Stimulated activated naive CD4-positive, alpha-beta T cell treated with Interleukin-2 at 50 U/mL for 16 hours (primary cell): ENCODE results near the gene JRKL.
A peak's percentile ranks its signal among the peaks of the same experiment; 100 is the strongest.

Experiments
- DNase-seq: peaks from one replicate; lab custom pipeline; 2025; lab: John Stamatoyannopoulos, UW

Gene JRKL

DNA sequence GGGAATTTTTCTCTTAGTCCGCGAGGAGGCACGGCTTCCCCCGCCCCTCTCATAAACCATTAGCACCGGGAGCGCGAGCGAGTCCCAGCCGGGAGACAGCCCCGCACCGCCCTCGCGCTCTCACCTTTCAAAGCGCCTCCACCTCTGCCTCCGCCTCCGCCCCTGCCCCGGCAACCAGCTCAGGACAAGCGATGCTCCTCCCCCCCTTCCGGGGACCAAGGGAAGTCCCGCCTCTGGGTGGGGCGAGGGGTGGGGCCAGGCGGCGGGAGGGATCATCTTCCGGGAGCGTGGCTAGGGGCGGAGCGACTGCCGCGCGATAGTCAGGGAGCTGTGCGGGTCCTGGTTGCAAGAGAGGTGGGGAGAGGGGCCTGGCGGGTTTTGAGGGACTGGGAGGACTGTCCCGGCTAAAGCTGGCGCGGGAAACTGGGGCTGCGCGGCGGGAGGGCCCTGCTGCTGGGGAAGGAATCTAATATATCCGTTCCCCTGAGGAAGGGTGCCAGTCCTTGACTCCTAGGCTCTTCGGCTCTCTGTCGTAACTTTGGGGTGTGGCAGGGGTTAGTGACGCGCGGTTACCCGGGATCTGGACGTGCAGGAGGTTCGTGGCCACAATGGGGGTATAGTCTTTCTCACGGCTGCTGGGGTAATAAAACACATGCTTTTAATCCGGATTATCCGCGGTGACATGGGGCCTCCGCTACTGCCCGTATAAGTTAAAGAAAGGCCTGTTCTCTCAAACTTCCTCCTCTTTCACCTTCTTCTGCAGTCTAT lies at the start of gene JRKL, which contains the start of gene CCDC82:
JRKL (plus strand) TSS at position 294 of the 768 bp plus-strand sequence. CDS start 637 bp downstream, outside the sequence.
CCDC82 (minus strand) TSS at position 193 of the 768 bp plus-strand sequence. CDS start 5,165 bp downstream, outside the sequence.
- DNase-seq, result peak; percentile 96

DNA sequence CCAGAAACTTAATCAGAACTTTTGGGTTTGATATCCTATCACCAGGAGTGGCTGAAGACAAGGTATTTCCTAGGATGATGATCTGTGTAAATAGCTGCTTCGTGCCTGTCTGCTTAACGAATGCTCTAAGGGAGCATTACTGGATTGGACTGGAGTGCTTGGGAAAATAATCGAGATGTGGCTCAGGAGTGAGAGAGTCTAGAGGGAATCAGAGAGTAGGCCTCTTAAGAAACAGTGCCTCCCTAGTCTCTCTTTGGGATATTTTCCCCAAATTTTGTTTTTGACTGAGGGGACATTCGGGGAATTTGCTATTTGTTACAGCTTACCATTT lies 49.3 kb upstream of the JRKL start:
- DNase-seq, result no peak

DNA sequence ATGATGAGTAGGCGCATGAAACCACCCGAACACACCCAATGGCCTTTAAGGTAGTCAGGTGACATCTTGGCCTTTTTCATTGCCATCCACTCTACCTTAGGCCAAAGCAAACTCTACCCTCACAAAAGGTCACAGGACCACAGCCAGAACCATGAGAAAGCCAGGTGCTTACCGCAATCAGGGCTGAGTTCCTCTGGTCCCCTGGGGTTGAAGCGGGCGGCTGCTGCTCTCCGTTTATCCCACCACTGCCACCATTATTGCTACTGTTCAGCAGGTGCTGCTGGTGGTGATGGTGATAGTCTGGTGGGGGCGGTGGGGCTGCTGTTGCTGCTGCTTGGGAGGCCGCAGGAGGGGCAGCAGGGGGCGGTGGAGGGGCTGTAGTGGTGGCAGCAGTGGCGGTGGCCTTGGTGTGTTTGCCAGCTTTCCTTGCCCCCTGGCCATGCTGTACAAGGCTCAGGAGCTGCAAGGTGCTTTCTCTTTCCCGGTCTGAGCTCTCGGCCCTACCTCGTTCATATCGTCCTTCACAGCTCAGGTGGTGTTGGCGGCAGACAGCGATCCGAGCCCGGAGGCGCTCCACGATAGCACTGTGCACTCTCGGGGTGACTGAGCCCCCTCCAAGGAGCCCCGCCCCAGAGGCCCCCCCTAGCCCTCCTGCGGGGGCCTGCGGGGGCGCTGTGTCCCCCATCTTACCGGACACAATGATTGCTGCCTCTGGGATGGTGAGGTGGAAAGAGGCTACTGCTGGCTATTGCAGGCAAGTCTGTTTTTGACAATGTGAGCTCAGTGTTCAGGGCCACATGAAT lies 48.4 kb upstream of the JRKL start:
- peak; percentile 64 for DNase-seq

DNA sequence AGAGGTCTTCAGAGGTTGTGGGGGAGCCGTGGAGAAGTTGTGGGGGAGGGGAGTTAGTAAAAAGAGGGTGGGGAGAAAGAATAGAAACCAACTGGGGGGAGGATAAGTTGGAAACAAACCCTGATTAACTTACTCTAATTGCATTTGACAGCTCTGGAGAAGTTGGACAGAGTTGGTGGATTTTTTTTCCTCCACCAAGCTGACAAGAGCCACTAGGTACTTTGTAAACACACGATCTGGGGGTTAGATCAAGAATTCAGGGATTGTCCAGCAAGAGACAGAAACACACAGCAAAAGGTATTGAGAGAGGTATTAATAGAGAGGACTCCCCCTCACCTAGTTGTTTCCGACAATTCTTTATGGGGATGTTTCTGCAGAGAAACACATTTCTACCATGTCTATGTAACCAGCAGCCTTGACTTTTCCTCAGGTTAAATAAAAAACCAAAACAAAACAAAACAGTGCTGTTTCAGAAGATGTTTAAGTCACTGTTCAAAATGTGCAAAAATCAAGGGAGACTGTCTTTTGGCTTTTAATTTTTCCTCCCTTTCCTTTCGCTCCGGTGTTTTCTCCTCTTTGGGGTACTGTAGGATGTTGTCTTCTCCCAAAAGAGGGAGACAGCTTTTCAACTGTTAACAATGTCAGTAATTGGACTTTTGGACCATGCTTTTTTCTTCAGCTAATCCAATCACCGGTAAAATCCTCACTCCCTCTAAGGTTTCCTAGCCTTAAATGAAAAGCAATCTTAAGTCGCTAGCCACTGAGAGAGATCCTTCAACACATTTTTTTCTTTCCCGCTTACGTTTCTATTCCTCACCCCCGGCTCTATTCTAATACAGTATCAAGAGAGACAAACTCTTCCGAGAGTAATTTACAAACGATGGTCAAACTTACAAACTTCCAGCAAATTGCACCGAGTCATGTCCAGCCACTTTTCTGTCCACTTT lies 47.5 kb upstream of the JRKL start:
- DNase-seq, result no peak

DNA sequence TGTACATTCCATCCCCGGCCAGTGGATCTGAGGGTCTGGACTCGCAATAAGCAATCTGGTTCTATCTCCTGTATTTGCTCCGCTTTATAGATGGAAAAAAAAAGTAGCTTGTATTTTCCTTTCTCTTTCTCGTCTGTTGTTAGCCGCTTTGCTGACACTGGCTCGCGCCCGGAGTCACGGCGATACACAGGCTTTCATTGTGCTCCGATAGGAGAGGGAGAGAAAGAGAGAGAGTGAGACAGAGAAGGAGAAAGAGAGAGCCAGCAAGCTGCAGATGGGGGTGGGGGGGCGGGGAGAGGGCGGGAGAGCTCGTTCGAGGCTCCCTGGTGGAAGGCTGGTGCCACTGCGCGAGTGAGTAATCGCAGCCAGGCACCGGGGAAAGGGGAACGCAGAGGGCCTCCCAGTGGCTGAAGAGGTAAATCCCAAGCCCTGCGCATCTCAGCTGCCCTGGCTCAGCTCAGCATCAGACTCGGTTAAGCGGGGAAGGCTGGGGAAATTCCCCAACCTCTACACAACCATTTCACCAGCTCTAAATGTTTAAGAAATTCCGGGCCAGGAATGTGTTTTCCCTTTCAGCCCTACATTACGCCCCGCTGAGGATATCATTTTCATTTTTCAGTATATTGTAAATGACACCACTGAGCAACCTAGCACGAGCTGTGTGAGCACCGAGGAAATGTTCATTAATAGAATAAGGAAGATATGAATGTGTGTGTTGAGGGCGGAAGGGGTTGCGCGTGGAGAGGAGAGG lies 46.7 kb upstream of the JRKL start, which contains the start of gene MAML2:
MAML2 (minus strand) TSS at position 235 of the 751 bp plus-strand sequence. CDS start 1,300 bp downstream, outside the sequence.
- peak; percentile 93 for DNase-seq

DNA sequence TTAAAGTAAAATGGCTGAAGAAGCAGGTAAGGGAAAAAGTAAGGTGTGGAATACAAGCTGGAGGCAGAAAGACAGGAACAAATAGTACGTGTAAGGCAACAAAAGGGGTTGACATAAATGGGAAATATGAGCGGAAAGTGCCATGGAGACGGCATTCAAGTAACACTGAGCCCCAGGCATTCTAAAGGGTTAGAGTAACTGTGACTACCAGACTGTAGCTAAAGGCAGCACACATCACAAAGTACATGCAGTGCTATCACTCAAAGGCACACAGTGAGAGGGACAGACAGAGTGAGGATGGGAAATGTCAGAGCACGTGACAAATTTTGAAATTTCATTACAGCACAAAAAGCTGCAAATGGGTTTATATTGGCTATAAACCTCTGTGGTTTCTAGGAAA lies 33.0 kb upstream of the JRKL start:
- no peak for DNase-seq

DNA sequence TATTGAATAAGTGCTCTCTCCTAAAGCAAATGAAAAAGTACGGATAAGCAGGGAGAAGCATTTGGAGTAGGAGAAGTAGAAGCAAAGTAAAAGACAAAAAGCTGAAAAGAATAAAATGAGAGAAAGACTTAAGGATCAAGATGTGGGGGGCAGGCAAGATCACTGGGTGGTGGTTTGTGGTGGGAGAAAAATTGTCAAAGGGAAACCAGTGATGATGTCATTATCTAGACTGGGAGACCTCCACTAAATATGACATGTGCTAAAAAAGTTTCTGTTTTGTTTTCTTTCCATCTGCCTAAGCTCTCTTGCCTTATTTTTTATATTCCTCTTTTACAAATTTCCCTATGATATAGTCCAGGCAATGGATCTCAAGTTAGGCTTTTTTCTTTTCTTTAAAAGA lies 32.0 kb upstream of the JRKL start:
- no peak for DNase-seq

DNA sequence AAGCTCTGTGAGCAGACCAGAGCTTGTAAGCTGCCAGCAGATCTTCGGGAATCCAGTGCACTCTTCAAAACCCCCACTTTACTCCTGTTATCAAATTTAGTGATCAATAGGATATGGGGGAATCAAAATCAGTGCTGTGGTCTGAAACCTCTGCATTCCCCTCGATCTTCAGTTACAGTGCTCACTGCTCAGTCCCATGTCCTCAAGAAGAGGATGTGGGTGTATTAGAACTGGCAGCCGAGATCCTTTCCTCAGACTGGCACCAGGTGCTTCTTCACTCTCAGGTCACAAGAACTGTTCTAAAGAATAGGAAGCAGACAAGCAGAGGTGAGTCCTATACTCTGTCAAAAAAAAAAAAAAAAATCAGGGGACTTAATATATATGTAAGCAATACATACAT lies 31.5 kb upstream of the JRKL start:
- no peak for DNase-seq

DNA sequence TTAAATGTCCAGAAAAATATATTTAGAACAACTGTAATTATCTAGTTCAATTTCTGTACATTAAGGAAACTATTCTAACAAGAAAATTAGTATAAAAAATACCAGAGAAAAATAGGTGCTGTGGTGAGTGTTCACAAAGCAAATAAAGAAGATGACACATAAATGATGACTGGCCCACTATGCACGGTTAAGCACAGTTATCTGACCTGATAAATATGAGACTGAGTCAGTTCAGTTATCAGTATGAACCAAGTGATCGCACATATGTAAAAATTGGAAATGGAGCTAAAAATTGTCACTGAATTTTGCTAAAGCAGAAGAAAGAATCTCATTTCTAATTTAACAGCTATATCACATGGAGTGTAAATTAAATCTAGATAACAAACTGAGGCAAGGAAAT lies 28.0 kb upstream of the JRKL start:
- no peak for DNase-seq

DNA sequence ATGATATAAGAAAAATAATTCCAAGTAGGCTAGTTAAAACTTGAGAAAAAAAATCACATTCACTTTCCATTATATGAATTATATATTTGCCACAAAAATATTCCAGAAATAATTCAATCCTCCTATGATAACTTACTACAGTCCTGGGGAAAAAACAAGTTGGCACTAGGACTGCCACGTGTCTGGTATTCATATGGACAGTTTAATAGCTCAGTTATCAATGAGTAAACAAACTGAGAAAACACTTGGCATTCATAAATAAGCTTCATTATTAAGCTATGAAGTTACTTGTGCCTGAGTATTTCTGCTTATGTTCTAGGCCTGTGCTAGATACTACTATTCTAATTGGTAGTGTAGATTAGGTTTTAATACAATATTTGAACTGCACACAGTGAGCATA lies 24.3 kb upstream of the JRKL start:
- DNase-seq, result no peak

DNA sequence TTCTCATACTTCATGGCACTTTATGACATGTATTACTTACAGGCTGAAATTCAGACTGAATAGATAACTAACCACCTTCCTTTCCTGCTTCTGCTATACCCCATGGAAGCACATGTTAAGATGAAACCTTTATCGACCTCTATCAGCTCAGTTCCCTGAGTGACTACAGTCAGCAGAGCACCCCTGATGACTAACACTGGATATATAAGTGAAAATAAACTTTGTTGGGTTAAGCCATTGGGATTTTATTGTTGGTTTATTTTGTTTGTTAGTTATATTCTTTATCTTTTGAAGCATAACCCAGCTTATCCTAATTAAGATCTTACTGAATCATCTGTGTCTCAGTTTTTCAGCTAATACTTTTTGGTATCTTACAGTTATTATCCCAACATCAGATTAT lies 23.8 kb upstream of the JRKL start:
- DNase-seq, result no peak

DNA sequence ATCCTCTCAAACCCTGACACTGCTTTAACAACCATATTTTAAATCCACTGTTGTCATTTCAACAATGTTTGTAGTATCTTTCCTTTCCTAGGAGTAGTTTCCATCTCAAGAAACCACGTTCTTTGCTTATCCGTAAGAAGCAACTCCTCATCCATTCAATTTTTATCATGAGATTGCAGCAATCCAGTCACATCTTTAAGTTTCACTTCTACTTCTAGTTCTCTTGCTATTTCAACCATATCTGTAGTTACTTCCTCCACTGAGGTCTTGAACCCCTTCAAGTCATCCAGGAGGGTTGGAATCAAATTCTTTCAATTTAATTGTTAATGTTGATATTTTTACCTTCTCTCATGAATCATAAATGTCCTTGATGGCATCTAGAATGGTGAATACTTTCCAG lies 22.5 kb upstream of the JRKL start:
- DNase-seq, result no peak

DNA sequence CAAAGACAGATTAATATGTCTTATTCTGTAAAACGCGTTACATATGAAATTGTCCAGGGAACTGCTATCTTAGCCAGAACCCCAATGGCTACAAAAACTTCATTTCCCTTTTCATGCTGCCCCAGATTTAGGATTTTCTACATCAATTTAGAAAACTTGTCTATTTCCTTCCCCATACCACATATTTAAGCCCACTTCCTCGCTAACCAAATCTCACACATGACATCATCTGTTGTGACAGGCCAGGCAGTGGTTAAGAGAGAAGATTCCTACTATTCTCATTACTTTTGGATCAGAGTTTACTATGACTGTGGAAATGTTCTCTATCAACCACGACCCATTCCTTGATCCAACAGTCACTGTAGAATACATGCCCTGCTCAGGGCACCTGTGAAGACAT lies 16.0 kb upstream of the JRKL start:
- DNase-seq, result no peak

DNA sequence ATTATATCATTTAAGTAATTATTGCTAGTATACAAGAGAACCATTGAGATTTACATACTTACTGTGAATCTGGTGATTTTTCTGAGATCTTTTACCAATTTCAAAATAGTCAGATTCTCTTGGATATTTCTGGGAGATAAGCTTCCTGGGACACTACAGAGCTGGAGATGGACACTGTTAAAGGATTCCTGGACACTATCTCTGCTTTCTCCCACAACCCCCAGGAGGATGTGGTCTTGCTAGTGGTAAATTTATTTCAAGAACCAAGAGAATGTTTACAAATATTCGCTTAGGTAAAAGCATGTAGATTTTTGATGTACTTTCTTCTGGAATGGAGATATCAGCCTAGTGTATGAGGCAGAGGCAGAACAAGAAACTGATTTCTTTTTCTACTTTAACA lies 13.0 kb upstream of the JRKL start:
- DNase-seq, result no peak

DNA sequence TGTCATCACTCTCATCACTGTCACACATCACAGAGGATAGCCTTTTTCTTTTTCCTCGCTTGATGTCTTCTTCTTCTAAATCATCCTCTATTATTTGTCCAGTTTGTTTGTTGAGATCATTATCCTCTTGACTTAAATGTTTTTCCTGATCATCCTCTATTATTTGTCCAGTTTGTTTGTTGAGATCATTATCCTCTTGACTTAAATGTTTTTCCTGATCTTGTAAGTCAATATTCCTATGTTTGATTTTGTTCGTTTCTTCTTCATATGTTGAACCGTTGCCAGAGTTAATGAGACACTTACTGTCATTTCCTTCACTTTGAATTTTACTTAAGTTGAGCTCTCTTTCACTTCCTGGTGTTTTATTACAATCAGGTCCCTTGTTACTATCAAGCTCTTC lies 5.7 kb upstream of the JRKL start:
- no peak for DNase-seq

DNA sequence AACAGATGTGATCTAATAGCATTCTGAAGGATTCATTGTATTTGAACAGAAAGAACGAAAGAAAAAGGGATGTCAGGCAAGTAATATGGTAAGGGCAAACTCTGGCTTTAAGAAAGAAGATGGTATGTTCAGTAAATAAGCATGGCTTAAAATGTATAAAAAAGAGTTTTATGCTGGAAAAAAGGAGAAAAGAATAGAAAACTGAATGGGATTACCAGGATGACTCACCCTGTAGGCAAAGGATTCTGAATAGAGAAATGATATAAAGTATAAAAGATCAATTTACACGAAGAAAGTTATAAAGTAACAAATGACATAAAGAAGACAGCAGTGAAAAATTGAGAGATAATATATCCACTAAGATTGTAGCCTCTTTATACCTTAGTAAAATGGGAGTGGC lies 4.6 kb upstream of the JRKL start:
- DNase-seq, result no peak

DNA sequence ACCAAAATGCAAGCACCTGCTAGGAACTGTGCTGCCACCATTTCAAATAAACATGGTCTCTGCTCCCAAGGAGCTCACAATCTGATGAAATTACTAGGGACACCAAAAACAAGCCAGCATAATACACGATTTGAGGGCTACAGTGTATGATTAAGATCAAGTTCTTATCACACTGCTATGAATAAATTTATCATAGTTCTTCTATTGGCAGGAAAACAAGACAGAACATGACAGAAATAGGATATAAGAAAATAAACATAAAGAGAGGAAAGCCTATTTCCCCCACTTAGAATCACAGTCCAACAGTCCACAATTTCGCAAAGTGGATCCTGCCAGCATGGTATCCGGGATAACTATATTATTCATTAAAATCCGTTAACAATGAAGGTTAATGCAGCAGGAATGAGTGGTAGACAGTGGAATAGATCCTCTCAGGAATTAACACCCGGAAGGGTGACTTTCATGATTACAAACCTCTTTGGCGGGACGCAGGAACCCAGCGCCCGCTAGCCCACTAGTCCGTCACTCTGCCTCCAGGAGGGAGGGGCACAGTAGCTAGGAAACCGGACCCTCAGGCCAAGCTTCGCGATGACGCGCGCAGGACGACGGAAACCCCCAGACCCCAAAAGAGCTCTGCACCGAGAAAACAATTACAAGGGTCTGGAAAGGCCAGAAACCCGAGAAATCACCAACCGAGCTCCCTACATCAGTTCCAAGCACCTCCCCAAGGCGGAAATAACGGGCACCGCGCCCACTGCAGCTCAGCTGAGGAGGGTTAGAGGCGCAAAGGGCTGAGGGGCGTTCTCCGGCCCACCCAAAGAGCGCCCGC lies 708 bp upstream of the JRKL start:
- DNase-seq, result no peak

DNA sequence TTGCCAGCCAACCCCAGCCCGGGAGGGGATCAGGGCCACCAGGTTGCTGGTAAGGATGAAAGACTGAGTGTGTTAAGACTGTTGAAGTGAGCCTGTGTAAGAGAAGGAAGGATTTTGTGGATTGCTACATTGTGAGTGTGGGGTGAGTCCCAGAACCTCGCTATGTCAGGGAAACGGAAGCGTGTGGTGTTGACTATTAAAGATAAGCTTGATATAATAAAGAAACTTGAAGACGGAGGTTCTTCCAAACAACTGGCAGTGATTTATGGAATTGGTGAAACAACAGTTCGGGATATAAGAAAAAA lies 627 bp downstream of the JRKL start:
- DNase-seq, result no peak

DNA sequence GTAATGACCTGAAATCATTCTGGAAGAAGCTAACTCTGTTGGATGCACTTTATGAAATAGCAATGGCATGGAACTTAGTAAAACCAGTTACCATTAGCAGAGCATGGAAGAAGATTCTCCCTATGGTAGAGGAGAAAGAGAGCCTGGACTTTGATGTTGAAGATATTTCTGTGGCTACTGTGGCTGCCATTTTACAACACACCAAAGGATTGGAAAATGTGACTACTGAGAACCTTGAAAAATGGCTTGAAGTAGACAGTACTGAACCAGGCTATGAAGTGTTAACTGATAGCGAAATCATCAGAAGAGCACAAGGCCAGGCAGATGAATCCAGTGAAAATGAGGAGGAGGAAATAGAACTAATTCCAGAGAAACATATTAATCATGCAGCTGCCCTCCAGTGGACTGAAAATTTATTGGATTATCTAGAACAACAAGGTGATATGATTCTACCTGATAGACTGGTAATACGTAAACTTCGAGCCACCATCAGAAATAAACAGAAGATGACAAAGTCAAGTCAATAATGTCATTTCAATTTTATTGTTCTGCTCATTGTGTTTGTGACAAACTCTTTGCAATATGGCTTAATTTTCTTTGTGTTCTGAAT lies 2.0 kb downstream of the JRKL start:
- no peak for DNase-seq

DNA sequence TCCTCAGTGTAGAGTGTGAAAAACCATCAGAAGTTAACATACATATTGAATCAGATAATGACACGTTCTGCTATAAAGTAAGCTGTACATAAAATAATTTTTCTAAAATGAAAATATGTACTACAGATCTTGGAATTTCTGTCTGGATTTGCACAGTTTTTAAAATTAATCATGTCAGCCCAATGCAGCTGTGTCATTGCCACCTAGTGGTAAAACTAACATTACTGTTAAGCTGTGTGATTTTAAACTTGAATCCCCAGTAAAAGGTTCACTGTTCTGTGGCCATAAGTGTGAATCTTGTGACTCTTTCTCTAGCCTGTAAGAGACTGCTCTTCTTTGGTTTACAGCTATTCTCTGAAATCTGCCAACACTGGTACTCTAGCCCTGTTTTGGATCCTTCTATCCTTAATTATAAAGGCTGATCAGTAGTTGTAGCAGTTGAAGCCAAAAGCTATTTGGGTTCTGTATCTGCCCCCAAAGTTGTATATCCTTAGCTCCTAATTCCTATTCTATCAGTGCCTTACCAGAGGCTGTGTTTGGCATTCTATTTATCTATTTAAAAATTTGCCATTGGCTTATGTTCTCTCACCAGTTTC lies 4.0 kb downstream of the JRKL start:
- DNase-seq, result no peak
